DOHH2 (cell line): ENCODE measurements around the gene INTS2.

Experiments used
- H3F3A ChIP-seq: fragments of 200-600 bp; sonication (generic), shearing (Covaris generic); 2 replicates; pipeline ENCODE4 v1.6.0; 2016; ENCODE audit warnings: antibody characterized with exemption, mild to moderate bottlenecking; ENCODE audit not compliant: control insufficient read depth, insufficient read depth
- H3K27ac ChIP-seq: fragments of 200-600 bp; sonication (generic); 2 replicates; pipeline ENCODE4 v1.5.1; 2014; ENCODE audit warnings: low read depth, mild to moderate bottlenecking, low read length, moderate library complexity
- H3K27me3 ChIP-seq: fragments of 200-600 bp; sonication (generic); 2 replicates; pipeline ENCODE4 v1.6.1; 2014; ENCODE audit warnings: mild to moderate bottlenecking, low read length, mixed read lengths; ENCODE audit not compliant: control insufficient read depth
- H3K36me3 ChIP-seq: fragments of 200-600 bp; sonication (generic); 2 replicates; pipeline ENCODE4 v1.6.1; 2014; ENCODE audit warnings: mild to moderate bottlenecking, low read length, moderate library complexity, mixed read lengths; ENCODE audit not compliant: control insufficient read depth
- H3K4me1 ChIP-seq: fragments of 200-600 bp; sonication (generic); 2 replicates; pipeline ENCODE4 v1.6.1; 2014; ENCODE audit warnings: mild to moderate bottlenecking, low read length, mixed read lengths; ENCODE audit not compliant: control insufficient read depth
- H3K4me2 ChIP-seq: fragments of 200-600 bp; sonication (generic); 2 replicates; pipeline ENCODE4 v1.6.0; 2014; ENCODE audit warnings: mild to moderate bottlenecking, low read length, moderate library complexity
- H3K4me3 ChIP-seq: fragments of 200-600 bp; sonication (generic); 2 replicates; pipeline ENCODE4 v1.5.1; 2014; ENCODE audit warnings: mild to moderate bottlenecking, low read length, mixed read lengths
- H3K79me2 ChIP-seq: fragments of 200-600 bp; sonication (generic); 2 replicates; pipeline ENCODE4 v1.6.1; 2014; ENCODE audit warnings: mild to moderate bottlenecking, low read length, mixed read lengths; ENCODE audit not compliant: control insufficient read depth
- H3K9me2 ChIP-seq: fragments of 200-600 bp; sonication (generic); replicated peaks from 2 replicates; pipeline ENCODE4 v1.6.1; 2014; ENCODE audit warnings: mild to moderate bottlenecking, low read length, mixed read lengths; ENCODE audit not compliant: control insufficient read depth
- H3K9me3 ChIP-seq: fragments of 200-600 bp; sonication (generic); 2 replicates; pipeline ENCODE4 v1.6.1; 2014; ENCODE audit warnings: antibody characterized with exemption, low read length, mixed read lengths; ENCODE audit not compliant: control insufficient read depth, insufficient read depth
- H4K20me1 ChIP-seq: fragments of 200-600 bp; sonication (generic); 2 replicates; pipeline ENCODE4 v1.6.0; 2014; ENCODE audit warnings: low read depth, mild to moderate bottlenecking, antibody characterized with exemption, low read length, moderate library complexity; ENCODE audit not compliant: control insufficient read depth, insufficient read depth
- EZH2phosphoT487 ChIP-seq: fragments of 200-600 bp; sonication (generic); IDR thresholded peaks from 2 replicates; pipeline ENCODE4 v1.6.1; 2017; ENCODE audit warnings: borderline replicate concordance, mild to moderate bottlenecking, antibody characterized with exemption, low read length, moderate library complexity, mixed read lengths
- TF ChIP-seq, protein P1 (sequence below): fragments of 200-600 bp; sonication (generic); IDR thresholded peaks from one replicate; pipeline ENCODE4 v1.5.1; 2014; ENCODE audit warnings: antibody characterized with exemption, mild to moderate bottlenecking, low read depth, low read length; ENCODE audit not compliant: poor library complexity, severe bottlenecking

Gene INTS2

DNA sequence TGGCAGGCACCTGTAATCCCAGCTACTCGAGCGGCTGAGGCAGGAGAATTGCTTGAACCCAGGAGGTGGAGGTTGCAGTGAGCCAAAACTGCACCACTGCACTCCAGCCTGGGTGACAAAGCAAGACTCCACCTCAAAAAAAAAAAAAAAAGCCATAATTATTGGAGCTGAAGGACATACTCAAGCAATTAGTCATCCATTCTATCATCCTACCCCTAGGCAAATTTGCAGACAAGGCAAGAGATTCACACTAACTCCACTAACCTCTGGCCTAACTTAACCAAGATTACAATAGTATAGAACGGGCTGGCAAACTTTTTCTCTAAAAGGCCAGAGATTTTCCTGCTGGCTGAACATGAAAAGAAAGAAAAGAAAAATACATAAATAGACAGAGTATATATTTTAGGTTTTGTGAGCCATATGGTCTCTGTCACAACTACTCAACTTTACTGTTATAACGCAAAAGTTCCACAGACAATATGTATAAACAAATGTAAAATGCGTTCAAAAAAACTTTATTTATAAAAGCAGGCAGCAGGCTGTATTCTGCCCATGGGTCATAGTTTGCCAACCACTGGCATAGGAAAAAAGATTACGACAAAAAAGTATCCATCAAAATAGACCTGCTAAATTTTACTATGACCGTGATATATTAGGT, 94.1 kb downstream of the INTS2 start:
- Histone ChIP-seq H4K20me1 (no peaks in the 10 kb centered on the region), H3K4me3 (no peak overlapping the region), H3K27ac (no peak overlapping the region), H3K9me3 (no peaks in the 10 kb centered on the region), H3K79me2 (peaks cover 10% of the 10 kb centered on the region), H3K36me3 (peaks cover 71% of the 10 kb centered on the region), H3K4me2 (no peak overlapping the region), H3F3A (peaks cover 5% of the 10 kb centered on the region), H3K9me2 (no peaks in the 10 kb centered on the region), H3K4me1 (peaks cover 9% of the 10 kb centered on the region), H3K27me3 (no peaks in the 10 kb centered on the region)
- TF ChIP-seq, protein P1, sequence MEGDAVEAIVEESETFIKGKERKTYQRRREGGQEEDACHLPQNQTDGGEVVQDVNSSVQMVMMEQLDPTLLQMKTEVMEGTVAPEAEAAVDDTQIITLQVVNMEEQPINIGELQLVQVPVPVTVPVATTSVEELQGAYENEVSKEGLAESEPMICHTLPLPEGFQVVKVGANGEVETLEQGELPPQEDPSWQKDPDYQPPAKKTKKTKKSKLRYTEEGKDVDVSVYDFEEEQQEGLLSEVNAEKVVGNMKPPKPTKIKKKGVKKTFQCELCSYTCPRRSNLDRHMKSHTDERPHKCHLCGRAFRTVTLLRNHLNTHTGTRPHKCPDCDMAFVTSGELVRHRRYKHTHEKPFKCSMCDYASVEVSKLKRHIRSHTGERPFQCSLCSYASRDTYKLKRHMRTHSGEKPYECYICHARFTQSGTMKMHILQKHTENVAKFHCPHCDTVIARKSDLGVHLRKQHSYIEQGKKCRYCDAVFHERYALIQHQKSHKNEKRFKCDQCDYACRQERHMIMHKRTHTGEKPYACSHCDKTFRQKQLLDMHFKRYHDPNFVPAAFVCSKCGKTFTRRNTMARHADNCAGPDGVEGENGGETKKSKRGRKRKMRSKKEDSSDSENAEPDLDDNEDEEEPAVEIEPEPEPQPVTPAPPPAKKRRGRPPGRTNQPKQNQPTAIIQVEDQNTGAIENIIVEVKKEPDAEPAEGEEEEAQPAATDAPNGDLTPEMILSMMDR = no peak

DNA sequence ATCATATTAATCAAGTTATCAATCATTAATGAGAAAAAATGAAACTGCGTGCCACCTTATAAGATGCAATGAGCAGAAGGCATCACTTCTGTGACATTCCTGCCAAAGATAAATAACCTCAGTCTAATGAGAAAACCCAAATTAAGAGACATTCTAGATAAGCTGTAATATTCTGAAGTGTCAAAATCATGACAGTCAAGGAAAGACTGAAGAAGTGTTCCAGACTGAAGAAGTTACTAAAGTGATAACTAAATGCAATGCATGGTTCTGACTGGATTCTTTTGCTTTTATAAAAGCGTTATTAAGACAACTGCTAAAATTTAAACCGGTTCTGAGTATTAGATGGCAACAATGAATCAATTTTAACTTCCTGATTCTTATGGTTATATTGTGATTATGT, 95.3 kb downstream of the INTS2 start:
- peaks cover 80% of the 10 kb centered on the region for H3K36me3 ChIP-seq
- no peak overlapping the region for H3K4me2 ChIP-seq
- no peaks in the 10 kb centered on the region; the same call in 1 of the 2 replicates for H3F3A ChIP-seq
- H3K27me3 ChIP-seq = no peaks in the 10 kb centered on the region
- H3K9me2 ChIP-seq = no peaks in the 10 kb centered on the region
- H3K9me3 ChIP-seq = no peaks in the 10 kb centered on the region
- no peaks in the 10 kb centered on the region for H4K20me1 ChIP-seq
- H3K27ac ChIP-seq = no peak overlapping the region
- H3K4me3 ChIP-seq = no peak overlapping the region
- H3K4me1 ChIP-seq = peaks cover 6% of the 10 kb centered on the region
- peaks cover 20% of the 10 kb centered on the region for H3K79me2 ChIP-seq
- TF ChIP-seq EZH2phosphoT487 = no peak

- peaks cover 81% of the 10 kb centered on the region for H3K36me3 ChIP-seq
- no peaks in the 10 kb centered on the region for H3K27me3 ChIP-seq
- TF ChIP-seq, protein P1 = no peak
- TF ChIP-seq EZH2phosphoT487 = no peak
- H3K9me2 ChIP-seq = no peaks in the 10 kb centered on the region
- H3K4me1 ChIP-seq = no peaks in the 10 kb centered on the region
- H3K4me3 ChIP-seq = no peak overlapping the region
- no peak overlapping the region for H3K27ac ChIP-seq
- H3K4me2 ChIP-seq = no peak overlapping the region
- H3K9me3 ChIP-seq = no peaks in the 10 kb centered on the region
- H3F3A ChIP-seq = no peaks in the 10 kb centered on the region; the same call in 1 of the 2 replicates
- H4K20me1 ChIP-seq = no peaks in the 10 kb centered on the region
- H3K79me2 ChIP-seq = peaks cover 26% of the 10 kb centered on the region
Measured at GRCh38 chr17:61831099-61831498, 96.7 kb downstream of the INTS2 start.

DNA sequence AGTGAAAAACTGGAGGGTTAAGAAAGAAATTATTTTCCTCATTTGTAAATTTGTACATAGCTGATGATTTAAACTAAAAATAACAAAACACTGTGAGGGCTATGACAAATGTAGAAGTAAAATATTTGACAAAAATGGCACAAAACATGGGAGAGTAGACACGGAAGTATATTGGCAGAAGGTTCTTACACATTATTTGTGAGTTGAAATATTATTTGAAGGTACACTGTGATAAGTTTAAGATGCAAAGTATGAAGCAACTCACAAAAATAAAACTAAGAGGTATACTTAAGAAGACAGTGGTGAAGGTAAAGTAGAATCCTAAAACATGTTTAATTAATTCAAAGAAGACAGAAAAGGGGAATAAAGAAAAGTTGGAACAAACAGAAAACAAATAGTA, 99.1 kb downstream of the INTS2 start:
- Histone ChIP-seq H3K4me3 (no peak overlapping the region), H4K20me1 (no peaks in the 10 kb centered on the region), H3K4me1 (no peaks in the 10 kb centered on the region), H3K27me3 (no peaks in the 10 kb centered on the region), H3F3A (no peaks in the 10 kb centered on the region; the same call in 1 of the 2 replicates), H3K9me2 (no peaks in the 10 kb centered on the region), H3K9me3 (no peaks in the 10 kb centered on the region), H3K79me2 (peaks cover 46% of the 10 kb centered on the region), H3K27ac (no peak overlapping the region), H3K36me3 (peaks cover 81% of the 10 kb centered on the region), H3K4me2 (no peak overlapping the region)
- TF ChIP-seq, protein P1 = no peak
- TF ChIP-seq EZH2phosphoT487 = no peak
